ENCODE results near the gene FAM216B. TPM values are rescaled to one million over a fixed set of nuclear protein-coding genes. Genes with fewer than 3 reads are reported as not detected.

The FAM216B gene
- total and polyA plus RNA-seq, 10 of the 15 experiments (the other 5 are each of a cell fraction or from before 2014, with no cell fraction given), result not detected

DNA sequence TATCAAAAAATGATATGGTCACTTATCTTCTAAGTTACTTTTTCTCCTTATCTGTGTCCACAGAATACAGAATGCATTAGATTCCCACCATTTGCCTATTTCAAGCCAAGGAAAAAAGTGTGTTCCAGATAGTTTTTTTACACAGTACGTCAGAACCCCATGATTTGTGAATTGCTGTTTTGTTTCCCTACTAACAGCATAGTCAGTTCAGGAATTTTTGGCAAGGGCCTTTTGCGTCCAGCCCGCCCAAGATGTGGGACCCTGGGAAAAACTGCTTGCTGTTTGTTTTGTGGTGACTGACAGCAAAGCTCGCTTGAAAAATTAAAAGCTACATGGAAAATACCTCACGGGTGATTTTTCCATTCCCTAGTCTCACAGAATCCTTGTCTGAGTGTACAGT, 20.4 kb upstream of the FAM216B start:
- H4K20me1 ChIP-seq (ENCODE audit: control insufficient read depth, insufficient read depth), result no peaks in the 10 kb centered on the region

GRCh38 chr13:42762251-42762650, 19.1 kb upstream of the FAM216B start:
- H3K4me2 ChIP-seq (ENCODE audit: control insufficient read depth, insufficient read depth), result no peak overlapping the region
- ChIA-PET SMC1A (ENCODE audit: uncharacterized antibody, unreplicated experiment) (no interaction called here), CTCF (interaction anchor here (0.5 kb wide), 1 partner anchor 45 kb away, joined by 3 read pairs; no protein-coding TSS in a partner anchor), RAD21 (ENCODE audit: unreplicated experiment) (no interaction called here), POLR2A (no interaction called here)
- no peaks in the 10 kb centered on the region for H4K20me1 ChIP-seq (ENCODE audit: control insufficient read depth, insufficient read depth)
- no peaks in the 10 kb centered on the region for H3K4me1 ChIP-seq (ENCODE audit: control insufficient read depth, insufficient read depth, low read length)
- H3K79me2 ChIP-seq (ENCODE audit: control insufficient read depth, insufficient read depth, low read length), result no peaks in the 10 kb centered on the region
- no peak overlapping the region for H3K9ac ChIP-seq (ENCODE audit: control insufficient read depth, insufficient read depth, low read length)
- WGBS (ENCODE audit: insufficient coverage, insufficient replicate concordance, low lambda C conversion rate, missing lambda C conversion rate), result 53% methylated on average over 3 of the region's 3 CpGs
- no peak for TF ChIP-seq IKZF2 (IDR thresholded peaks at IDR 0.05)
- TF ChIP-seq ZNF24 (IDR thresholded peaks at IDR 0.05), result no peak
- no peak for TF ChIP-seq HDGF (IDR thresholded peaks at IDR 0.05)
- TF ChIP-seq TAF1 (IDR thresholded peaks at IDR 0.05; ENCODE audit: borderline replicate concordance, low read depth, low read length), result no peak
- TF ChIP-seq SRF (IDR thresholded peaks at IDR 0.05; ENCODE audit: low read depth in 2 of 2, low read length in 2 of 2), result no peak
- no peak for TF ChIP-seq WRNIP1 (IDR thresholded peaks at IDR 0.05; ENCODE audit: borderline replicate concordance, low read depth, low read length)
- no peak for TF ChIP-seq EZH2 (IDR thresholded peaks at IDR 0.05; ENCODE audit: borderline replicate concordance, control insufficient read depth, low read depth, low read length)
- no peak for TF ChIP-seq STAT1 (conservative IDR thresholded peaks at IDR 0.05)
- TF ChIP-seq EP300 (IDR thresholded peaks at IDR 0.05; ENCODE audit: borderline replicate concordance in 1 of 2, control insufficient read depth in 1 of 2, low read depth in 2 of 2, low read length in 2 of 2), result no peak
- TF ChIP-seq EGR1 (IDR thresholded peaks at IDR 0.05; ENCODE audit: borderline replicate concordance in 1 of 2, low read depth in 2 of 2, low read length in 2 of 2), result no peak
- BruUV-seq (replicated peaks), result no TSS peak
- no peaks in the 10 kb centered on the region; the same call in 2 of the 3 replicates for H3K9me3 ChIP-seq (replicated peaks; ENCODE audit: control insufficient read depth, insufficient read depth, low read length)
- ATAC-seq, result no peak
- H3K4me3 ChIP-seq, result no peak overlapping the region
- no peak for DNase-seq (ENCODE audit: low read depth, low spot score)
- H3K36me3 ChIP-seq (ENCODE audit: control insufficient read depth in 2 of 2, insufficient read depth in 2 of 2, low read length in 1 of 2), result no peaks in the 10 kb centered on the region
- in situ Hi-C loops (cut with MboI), result no loop called here
- H2AFZ ChIP-seq (ENCODE audit: control insufficient read depth, low read depth, low read length), result no peak overlapping the region
- H3K27ac ChIP-seq (ENCODE audit: control insufficient read depth, insufficient read depth), result no peak overlapping the region
- no peak for FAIRE-seq
- intact Hi-C loops (cut with micrococcal nuclease; ENCODE audit: unreplicated experiment), result no loop called here
- no peaks in the 10 kb centered on the region for H3K27me3 ChIP-seq (replicated peaks in 1 of 2; ENCODE audit: control insufficient read depth in 2 of 2, insufficient read depth in 2 of 2, low read length in 1 of 2)

More for the DNA sequence above, 20.4 kb upstream of the FAM216B start:
- Histone ChIP-seq H3K9ac (ENCODE audit: control insufficient read depth, insufficient read depth, low read length) (no peak overlapping the region), H3K4me1 (ENCODE audit: control insufficient read depth, insufficient read depth, low read length) (no peaks in the 10 kb centered on the region), H3K27ac (ENCODE audit: control insufficient read depth, insufficient read depth) (no peak overlapping the region), H3K27me3 (replicated peaks in 1 of 2; ENCODE audit: control insufficient read depth in 2 of 2, insufficient read depth in 2 of 2, low read length in 1 of 2) (no peaks in the 10 kb centered on the region), H3K79me2 (ENCODE audit: control insufficient read depth, insufficient read depth, low read length) (no peaks in the 10 kb centered on the region), H3K9me3 (replicated peaks; ENCODE audit: control insufficient read depth, insufficient read depth, low read length) (no peaks in the 10 kb centered on the region; the same call in 2 of the 3 replicates), H3K36me3 (ENCODE audit: control insufficient read depth in 2 of 2, insufficient read depth in 2 of 2, low read length in 1 of 2) (no peaks in the 10 kb centered on the region), H2AFZ (ENCODE audit: control insufficient read depth, low read depth, low read length) (no peak overlapping the region), H3K4me2 (ENCODE audit: control insufficient read depth, insufficient read depth) (no peak overlapping the region), H3K4me3 (no peak overlapping the region)
- FAIRE-seq (no peak), ATAC-seq (no peak), DNase-seq (ENCODE audit: low read depth, low spot score) (no peak)
- 60% methylated on average over 5 of the region's 5 CpGs for WGBS (ENCODE audit: insufficient coverage, insufficient replicate concordance, low lambda C conversion rate, missing lambda C conversion rate)
- in situ Hi-C loops (cut with MboI), result no loop called here
- ChIA-PET CTCF (no interaction called here), RAD21 (ENCODE audit: unreplicated experiment) (no interaction called here), POLR2A (interaction anchor here (0.5 kb wide), 1 partner anchor 23 kb away, joined by 4 read pairs; no protein-coding TSS in a partner anchor), SMC1A (ENCODE audit: uncharacterized antibody, unreplicated experiment) (interaction anchor here (1.0 kb wide), 1 partner anchor 29 kb away, joined by 3 read pairs; no protein-coding TSS in a partner anchor)
- no TSS peak for BruUV-seq (replicated peaks)
- intact Hi-C loops (cut with micrococcal nuclease; ENCODE audit: unreplicated experiment), result no loop called here
- TF ChIP-seq HDAC2 (IDR thresholded peaks at IDR 0.05), result no peak
- TF ChIP-seq, protein P1, sequence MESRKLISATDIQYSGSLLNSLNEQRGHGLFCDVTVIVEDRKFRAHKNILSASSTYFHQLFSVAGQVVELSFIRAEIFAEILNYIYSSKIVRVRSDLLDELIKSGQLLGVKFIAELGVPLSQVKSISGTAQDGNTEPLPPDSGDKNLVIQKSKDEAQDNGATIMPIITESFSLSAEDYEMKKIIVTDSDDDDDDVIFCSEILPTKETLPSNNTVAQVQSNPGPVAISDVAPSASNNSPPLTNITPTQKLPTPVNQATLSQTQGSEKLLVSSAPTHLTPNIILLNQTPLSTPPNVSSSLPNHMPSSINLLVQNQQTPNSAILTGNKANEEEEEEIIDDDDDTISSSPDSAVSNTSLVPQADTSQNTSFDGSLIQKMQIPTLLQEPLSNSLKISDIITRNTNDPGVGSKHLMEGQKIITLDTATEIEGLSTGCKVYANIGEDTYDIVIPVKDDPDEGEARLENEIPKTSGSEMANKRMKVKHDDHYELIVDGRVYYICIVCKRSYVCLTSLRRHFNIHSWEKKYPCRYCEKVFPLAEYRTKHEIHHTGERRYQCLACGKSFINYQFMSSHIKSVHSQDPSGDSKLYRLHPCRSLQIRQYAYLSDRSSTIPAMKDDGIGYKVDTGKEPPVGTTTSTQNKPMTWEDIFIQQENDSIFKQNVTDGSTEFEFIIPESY (IDR thresholded peaks at IDR 0.05), result no peak
- no peak for TF ChIP-seq SUPT20H (IDR thresholded peaks at IDR 0.05; ENCODE audit: borderline replicate concordance, control insufficient read depth, low read depth, low read length)

All from GM12878 (cell line).